Lower leg skin (tissue), 3 donors: ENCODE measurements around the gene TTF2.
"Not testable (repeated sequence)": the region's sequence is repeated elsewhere in the genome, so short reads cannot be mapped to it uniquely, and the experiment has no call there.

Experiments used
- POLR2A ChIP-seq, 2 donors: fragments of 450-650 bp; IDR thresholded peaks; one replicate each; pipeline ENCODE4 v1.6.1; 2016 to 2017; ENCODE audit warnings: antibody characterized with exemption in 2 of 2, mild to moderate bottlenecking in 1 of 2, moderate library complexity in 1 of 2
- TF ChIP-seq, protein P1 (sequence below), 3 donors: fragments of 450-650 bp; IDR thresholded peaks; one replicate each; pipeline ENCODE4 v1.5.1; 2016; ENCODE audit warnings: antibody characterized with exemption in 3 of 3, mild to moderate bottlenecking in 3 of 3, moderate library complexity in 2 of 3

DNA sequence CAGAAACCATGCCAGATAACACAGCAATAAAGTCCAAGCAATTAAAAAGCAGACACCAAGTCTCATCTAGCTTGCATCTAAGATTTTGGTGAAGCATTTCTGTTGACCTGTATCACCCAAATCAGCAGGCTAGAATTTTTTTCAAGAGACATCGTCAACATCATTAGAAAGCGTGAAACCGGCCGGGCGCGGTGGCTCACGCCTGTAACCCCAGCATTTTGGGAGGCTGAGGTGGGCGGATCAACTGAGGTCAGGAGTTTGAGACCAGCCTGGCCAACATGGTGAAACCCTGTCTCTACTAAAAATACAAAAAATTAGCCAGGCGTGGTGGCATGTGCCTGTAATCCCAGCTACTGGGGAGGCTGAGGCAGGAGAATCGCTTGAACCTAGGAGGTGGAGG is 59.0 kb downstream of the TTF2 start:
- TF ChIP-seq, protein P1, sequence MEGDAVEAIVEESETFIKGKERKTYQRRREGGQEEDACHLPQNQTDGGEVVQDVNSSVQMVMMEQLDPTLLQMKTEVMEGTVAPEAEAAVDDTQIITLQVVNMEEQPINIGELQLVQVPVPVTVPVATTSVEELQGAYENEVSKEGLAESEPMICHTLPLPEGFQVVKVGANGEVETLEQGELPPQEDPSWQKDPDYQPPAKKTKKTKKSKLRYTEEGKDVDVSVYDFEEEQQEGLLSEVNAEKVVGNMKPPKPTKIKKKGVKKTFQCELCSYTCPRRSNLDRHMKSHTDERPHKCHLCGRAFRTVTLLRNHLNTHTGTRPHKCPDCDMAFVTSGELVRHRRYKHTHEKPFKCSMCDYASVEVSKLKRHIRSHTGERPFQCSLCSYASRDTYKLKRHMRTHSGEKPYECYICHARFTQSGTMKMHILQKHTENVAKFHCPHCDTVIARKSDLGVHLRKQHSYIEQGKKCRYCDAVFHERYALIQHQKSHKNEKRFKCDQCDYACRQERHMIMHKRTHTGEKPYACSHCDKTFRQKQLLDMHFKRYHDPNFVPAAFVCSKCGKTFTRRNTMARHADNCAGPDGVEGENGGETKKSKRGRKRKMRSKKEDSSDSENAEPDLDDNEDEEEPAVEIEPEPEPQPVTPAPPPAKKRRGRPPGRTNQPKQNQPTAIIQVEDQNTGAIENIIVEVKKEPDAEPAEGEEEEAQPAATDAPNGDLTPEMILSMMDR (IDR thresholded peaks at IDR 0.05) = not testable (repeated sequence)
- not testable (repeated sequence) for TF ChIP-seq POLR2A (IDR thresholded peaks at IDR 0.05)
